GM10847 (cell line): ENCODE data around the gene LRRTM4.

Source experiments
- POLR2A ChIP-seq: IDR thresholded peaks from 2 replicates; pipeline ENCODE4 v1.6.1; 2011; ENCODE audit not compliant: insufficient read length; ENCODE audit errors: extremely low read depth

The LRRTM4 gene

DNA sequence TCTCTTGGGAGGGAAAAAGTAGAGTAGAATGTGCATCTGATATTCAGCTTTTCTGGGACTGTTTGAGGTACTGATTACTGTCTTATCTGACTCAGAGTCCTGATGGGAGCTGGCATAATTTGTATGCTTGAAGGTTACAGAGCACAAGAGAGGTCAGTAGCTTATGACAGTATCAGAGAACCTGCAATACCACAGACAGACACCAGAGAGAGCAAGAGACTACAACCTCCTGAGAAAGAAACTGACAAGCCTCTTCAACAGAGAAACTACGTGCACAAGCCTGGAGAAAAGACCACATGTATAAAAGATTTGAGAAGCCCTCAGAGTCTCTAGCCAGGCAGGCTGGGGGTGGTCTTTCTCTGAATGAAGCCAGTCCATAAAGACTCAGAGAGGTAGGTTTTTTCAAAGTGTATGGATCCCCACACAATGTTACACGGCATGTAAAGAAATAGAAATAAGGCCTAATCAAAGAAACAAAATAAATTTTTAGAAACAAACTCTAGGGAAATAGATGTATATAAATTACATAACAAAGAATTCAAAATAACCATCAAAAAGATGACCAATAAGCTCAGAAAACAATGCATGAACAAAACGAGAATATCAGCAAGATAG is 568.3 kb downstream of the LRRTM4 start:
- TF ChIP-seq POLR2A = no peak

DNA sequence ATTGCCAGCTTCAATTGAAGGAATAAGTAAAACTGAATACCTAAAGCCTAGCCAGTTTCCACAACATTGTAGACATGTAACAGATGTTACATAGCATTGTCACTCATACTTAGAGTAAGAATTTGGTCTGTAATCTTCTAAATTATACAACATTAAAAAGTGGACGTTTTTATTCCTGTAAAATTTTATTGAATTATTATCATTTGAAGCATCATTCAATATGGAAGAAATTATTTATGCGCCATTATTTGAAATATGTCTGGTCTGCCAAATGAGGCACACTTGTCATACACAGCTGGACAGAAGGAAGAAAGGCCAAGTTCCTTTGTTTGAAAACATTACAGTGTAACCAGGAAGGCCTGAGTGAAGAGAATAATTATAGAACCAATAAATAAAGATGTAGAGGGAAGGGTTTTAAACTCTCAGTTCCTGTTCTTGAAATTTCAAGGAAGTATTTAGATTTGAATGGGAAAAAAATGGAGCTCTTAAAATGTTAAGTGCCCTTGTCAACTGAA is 575.5 kb downstream of the LRRTM4 start:
- no peak for TF ChIP-seq POLR2A

DNA sequence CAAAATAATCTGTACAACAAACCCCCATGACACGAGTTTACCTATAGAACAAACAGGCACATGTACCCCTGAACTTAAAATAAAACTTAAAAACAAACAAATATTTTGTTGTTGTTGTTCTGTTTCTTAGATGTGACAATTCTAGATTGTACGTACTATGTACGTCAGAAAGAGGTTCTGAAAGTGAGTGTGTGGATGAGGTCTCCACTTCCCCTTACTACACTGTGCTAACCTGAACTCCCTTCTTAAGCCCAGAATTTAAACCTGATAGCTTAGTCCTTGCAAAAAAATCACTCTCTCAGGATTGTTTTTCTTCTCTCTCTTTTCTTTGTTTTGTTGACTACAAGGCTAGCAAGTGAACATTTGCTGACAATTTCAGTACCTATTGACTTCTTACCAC is 581.6 kb downstream of the LRRTM4 start:
- no peak for TF ChIP-seq POLR2A

DNA sequence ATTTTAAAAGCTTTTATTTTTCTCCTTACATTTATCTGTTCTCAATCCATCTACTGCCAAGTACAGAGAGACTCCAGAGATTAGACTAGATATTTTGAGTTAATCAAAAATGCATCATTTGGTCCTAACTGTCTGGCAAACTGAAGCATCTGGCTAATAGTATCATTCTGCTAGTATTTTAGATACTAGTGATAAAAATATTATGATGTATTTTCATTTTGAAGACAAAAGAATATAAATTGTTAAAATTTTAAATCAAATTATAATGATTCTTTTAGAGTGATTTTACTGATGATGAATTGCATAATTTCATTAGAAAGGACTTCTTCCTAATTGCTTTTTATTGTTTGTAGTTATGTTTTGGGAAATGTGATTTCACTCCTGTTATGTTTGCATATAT is 584.0 kb downstream of the LRRTM4 start:
- TF ChIP-seq POLR2A = no peak

DNA sequence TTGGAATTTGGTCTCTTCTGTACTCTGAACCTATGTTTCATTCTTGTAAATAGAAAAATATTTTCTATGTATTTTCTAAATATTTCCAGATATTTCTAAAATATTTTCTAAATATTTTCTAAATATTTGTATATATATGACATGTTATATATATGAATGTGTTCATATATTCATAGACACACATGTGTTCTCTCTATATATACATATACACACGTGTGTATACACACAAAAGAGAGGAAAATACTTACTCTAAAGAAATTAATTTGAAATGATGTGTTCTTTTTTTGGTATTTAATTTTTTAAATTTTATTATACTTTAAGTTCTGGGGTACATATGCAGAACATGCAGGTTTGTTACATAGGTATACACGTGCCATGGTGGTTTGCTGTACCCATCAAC is 589.6 kb downstream of the LRRTM4 start:
- TF ChIP-seq POLR2A = no peak

DNA sequence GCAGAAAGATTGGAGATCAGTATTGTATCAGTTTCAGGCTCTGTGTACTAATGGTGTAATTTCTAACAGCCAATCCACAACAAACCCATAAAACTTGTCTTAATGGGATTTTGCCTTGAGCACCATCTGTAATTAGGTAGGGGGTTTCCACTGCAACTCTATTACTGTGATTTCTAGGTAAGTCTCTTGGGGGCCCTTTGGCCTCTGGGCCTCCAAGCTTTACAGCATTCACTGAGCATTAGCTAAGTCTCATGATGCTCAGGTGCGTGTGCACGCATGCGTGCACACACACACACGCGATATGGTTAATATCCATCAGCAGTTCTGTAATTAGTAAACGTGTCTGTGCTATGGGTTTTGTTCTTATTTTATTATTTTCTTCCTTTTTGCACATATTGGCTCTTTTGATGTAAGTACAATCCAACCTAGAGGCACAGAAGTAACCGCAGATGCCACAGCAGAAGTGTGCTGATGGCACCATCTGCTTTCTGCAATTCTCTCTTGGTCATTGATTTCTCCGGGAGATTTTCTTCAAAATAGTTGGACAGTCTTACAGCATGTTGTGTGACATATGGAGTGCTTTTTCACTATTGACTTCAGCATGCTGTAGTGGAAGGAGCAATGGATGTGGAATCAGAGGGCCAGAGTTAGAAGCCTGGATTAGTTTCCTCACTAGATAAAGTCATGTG is 592.0 kb downstream of the LRRTM4 start:
- TF ChIP-seq POLR2A = no peak

DNA sequence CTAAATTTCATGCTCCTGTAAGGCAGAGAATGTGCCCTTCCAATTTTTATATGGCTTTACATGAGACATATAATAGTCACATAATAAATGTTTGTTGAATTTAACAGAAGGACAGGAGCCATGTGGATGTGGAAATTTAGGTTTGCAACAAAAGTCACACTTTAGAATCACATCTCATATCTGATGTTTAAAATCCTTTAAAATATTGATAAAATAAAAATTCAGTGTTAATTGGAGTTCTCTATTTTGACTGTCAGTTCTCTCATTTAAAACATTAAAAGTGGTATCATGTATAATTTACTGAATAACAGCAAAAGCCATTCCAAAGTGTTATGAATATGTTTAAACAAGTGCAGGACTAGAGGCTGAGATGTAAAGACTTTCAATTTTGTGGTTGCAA is 594.1 kb downstream of the LRRTM4 start:
- TF ChIP-seq POLR2A = no peak

DNA sequence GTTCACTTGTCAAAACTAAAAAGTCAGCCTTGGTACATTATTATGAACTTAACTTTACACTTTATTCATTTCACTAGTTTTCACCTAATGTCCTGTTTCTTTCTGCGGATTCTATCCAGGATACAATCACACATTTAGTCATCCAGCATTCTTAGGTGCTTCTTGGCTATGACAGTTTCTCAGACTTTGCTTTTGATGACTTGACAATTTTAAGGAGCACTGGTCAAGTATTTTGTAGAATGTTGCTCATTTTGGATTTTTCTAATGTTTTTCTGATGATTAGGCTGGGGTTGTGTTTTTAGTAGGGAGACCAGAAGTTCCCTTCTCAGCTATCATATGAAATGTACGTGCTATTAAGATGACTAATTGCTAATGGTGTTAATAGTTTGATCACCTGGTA is 601.2 kb downstream of the LRRTM4 start:
- TF ChIP-seq POLR2A = no peak

DNA sequence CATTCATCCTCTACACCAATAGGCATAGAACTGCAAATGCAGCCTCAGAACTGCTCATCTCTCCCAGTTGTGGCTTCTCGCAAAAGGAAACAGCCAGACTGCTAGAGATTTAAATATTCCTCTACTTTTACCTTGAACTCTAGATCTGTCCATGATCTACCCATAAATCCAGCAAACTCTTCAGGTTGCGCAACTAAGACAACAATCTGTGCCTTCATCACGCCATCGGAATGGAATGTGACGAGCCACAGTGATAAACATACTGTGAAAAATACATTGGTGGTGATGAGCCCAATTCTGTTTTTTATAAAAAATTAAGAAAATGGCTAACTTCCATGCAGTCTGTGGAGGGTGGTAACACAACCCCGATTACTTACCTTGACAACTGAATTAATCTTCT is 626.7 kb downstream of the LRRTM4 start:
- TF ChIP-seq POLR2A = no peak

DNA sequence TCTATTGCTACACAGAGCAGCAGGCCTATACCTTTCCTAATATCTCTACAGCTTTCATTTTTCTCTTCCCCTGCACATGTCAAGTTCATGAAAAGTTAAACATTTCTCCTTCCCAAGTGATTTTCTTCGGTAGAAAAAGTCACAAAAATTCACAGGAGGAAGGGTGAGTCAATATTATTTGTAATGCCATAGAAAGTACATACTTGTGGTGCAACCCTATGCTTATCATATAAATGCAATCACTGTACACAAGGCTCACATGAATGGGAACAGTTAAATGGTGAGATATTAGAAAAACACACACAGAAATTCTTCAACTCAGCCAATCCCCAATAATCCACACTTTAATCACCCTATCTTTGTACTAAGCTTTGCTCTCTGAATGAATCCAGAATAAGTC is 651.6 kb downstream of the LRRTM4 start:
- no peak for TF ChIP-seq POLR2A

DNA sequence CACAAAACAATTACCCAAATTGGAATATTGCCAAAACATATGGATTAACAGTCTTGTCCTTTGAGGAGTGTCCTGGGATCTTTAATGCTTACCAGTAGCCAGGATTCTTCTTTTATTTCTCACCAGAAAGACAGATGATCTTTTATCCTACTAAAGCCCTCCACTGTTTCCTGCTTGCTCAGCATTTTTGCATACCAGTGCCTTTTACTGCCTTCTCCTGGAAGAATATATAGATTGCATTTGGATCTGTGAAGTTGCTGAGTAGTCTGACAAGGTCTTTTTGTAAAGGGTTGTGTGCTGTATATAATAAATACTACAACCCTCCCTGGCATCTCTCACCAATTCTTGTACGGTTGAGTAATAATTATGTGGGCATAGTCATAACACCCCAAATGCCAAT is 652.2 kb downstream of the LRRTM4 start:
- TF ChIP-seq POLR2A = no peak

DNA sequence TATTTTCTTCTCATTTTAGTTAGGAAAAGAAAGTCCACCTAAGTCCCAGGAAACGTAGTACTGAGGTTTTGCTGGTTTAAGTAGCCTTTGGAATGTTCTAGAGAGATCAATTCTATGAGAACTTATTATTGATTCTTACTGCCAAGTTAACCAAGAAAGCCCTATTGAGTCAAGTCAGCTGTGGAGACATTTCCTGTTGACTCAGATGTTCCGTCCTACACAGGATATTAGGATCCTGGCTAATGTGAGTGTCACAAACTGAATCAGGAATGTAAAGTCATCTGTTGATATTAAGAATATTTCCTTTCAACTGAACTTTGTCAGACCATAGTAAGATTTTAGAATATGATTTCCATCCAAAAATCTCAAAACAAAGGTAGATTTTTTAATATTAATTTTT is 654.3 kb downstream of the LRRTM4 start:
- TF ChIP-seq POLR2A = no peak

DNA sequence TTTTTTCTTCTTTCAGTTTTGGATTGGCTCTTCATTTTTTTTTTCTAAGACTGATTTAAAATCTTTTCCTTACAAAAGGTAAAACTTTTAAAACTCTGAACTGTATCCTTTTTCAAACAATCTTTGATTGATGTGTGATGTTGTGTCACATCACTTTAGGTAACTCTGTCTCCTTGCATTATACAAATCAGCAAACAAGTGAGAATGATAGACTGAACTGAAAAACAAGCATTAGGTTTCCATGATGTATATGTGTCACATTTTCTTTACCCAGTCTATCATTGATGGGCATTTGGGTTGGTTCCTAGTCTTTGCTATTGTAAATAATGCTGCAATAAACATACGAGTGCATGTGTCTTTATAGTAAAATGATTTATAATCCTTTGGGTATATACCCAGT is 655.7 kb downstream of the LRRTM4 start:
- no peak for TF ChIP-seq POLR2A

DNA sequence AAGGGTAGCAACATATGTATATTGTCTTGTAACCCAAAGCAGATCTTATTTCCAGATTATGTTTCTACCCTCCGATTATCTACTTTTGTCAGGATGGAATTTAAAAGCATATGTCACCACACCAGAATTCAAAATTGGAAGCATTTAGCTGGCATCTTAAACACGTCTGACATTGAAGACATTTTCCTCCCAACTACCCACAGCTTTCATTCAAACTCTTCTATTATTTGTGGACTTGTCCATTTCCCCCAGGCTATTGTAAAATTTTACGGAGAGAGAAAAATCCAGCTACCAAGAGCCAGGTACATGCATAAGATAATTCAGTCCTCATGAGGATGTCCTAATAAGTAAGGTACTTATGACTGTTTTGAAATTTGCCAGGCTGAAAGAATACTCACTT is 659.3 kb downstream of the LRRTM4 start:
- no peak for TF ChIP-seq POLR2A

DNA sequence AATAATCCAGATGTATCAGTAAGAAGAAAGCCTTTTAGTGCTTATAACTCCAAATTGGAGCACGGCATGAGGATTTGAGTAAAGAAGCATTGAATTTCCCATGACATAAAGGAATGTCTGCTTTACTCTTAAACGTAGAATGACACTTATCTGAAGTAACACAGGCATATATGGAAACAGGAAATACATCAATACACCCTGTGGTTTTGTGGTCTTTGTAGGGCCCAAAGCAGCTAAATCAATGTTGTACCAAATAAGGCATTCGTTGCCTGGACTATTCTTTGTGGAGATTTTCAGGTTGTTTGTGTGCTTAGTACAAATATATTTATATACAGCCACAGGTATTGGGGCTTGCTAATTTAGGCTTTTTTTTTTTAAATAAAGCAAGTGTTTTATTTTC is 660.5 kb downstream of the LRRTM4 start:
- no peak for TF ChIP-seq POLR2A

DNA sequence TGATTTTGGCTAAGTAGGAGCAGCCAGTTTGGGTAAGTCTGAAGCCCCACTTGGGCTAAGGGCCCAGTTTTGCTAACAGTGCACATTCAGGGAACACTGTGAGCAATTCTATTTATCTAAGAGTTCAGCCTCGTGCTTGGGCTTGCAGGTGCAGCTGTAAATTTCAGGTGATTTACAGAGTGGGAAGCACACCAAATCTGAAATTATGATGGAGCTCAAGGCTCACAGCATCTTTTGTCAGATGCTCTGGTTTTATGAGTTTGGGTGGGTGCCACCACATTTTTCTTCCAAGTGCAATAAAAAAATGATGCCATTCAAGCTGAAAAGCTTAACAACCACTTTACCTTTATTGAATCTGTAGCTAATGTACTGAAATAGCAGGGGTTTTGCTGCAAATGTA is 671.2 kb downstream of the LRRTM4 start:
- TF ChIP-seq POLR2A = no peak

DNA sequence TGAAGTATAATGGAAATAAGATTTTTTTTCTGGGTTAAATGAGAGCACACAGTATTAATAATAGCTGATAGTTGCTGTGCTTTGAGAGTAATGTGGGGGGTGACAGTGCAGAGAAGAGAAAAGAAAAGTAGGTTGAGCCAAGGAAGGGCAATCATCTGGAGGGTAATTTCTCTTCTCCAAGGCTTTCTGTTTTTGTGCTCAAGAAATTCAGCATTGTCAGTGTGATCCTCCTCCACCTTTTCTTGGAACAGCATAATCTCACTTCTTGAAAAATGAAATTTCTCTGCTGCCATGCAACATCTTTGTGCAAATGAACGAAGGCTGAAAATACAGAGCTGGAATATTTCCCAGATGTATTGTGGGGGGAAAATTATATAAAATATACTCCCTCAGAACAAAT is 673.1 kb downstream of the LRRTM4 start:
- TF ChIP-seq POLR2A = no peak
